H1 (cell line): Measurements from ENCODE around the gene AGBL4. TPM values are rescaled to one million over a fixed set of nuclear protein-coding genes. Genes with fewer than 3 reads are reported as not detected.

Source experiments
- CTCF ChIA-PET: fragments of 300-600 bp; sonication (Branson Sonifier 250); formaldehyde crosslinking; loops from one replicate; lab custom pipeline; 2021; ENCODE audit not compliant: partially characterized antibody; lab: Charles Lee
- POLR2A ChIA-PET: fragments of 300-600 bp; sonication (Branson Sonifier 250); formaldehyde crosslinking; loops from one replicate; lab custom pipeline; 2021; ENCODE audit warnings: inconsistent platforms; ENCODE audit not compliant: partially characterized antibody; lab: Charles Lee
- DNase-seq, 2 experiments: peaks; one replicate each; pipeline versions ENCODE4 v3.0.0 to v3.0.0-alpha.2; 2010 to 2022; ENCODE audit warnings: low spot score in 2 of 2, low read depth in 1 of 2, mixed read lengths in 1 of 2
- FAIRE-seq: peaks from 2 replicates; lab custom pipeline; 2011; peaks lifted over from hg19 to GRCh38; lab: Jason Lieb, UNC
- H2AFZ ChIP-seq: 2 replicates; pipeline ENCODE4 v1.8.1; 2012; ENCODE audit warnings: low read length, inconsistent platforms
- H2AK5ac ChIP-seq: 2 replicates; pipeline ENCODE4 v1.6.1; 2013; ENCODE audit warnings: low read depth, low read length
- H2BK120ac ChIP-seq: replicated peaks from 2 replicates; pipeline ENCODE3; 2013; ENCODE audit warnings: low read depth, low read length, inconsistent platforms
- H2BK12ac ChIP-seq: 2 replicates; pipeline ENCODE4 v1.6.1; 2013; ENCODE audit warnings: low read depth, low read length
- H2BK15ac ChIP-seq: 2 replicates; pipeline ENCODE4 v1.6.1; 2013; ENCODE audit warnings: low read length
- H2BK20ac ChIP-seq: 2 replicates; pipeline ENCODE4 v1.6.1; 2013; ENCODE audit warnings: low read length
- H2BK5ac ChIP-seq: 2 replicates; pipeline ENCODE4 v1.6.1; 2013; ENCODE audit warnings: low read depth, low read length
- H3K14ac ChIP-seq: 2 replicates; pipeline ENCODE4 v1.6.1; 2013; ENCODE audit warnings: inconsistent platforms; ENCODE audit not compliant: insufficient read length
- H3K18ac ChIP-seq: 2 replicates; pipeline ENCODE4 v1.6.1; 2013; ENCODE audit warnings: low read length; ENCODE audit errors: extremely low read depth
- H3K23ac ChIP-seq: 2 replicates; pipeline ENCODE4 v1.6.1; 2013; ENCODE audit warnings: inconsistent platforms; ENCODE audit not compliant: insufficient read length
- H3K23me2 ChIP-seq: 2 replicates; pipeline ENCODE4 v1.6.1; 2013; ENCODE audit warnings: low read depth, low read length
- H3K27ac ChIP-seq: 2 replicates; pipeline ENCODE4 v1.6.1; 2011; ENCODE audit warnings: low read depth, low read length, inconsistent platforms
- H3K27me3 ChIP-seq, 4 experiments: replicated peaks in 1 of 4; 1 replicate in 1 of 4; 2 replicates in 3 of 4; pipeline versions ENCODE4 v1.6.1 to v1.8.1; 2011 to 2013; ENCODE audit warnings: low read length in 3 of 4, mild to moderate bottlenecking in 3 of 4, inconsistent platforms in 2 of 4, mixed read lengths in 2 of 4, moderate library complexity in 1 of 4; ENCODE audit not compliant: control insufficient read depth in 3 of 4, insufficient read depth in 3 of 4; ENCODE audit errors: extremely low read depth in 1 of 4
- H3K36me3 ChIP-seq, 4 experiments: 2 replicates each; pipeline versions ENCODE4 v1.6.1 to v1.8.1; 2011 to 2013; ENCODE audit warnings: mild to moderate bottlenecking in 4 of 4, low read length in 3 of 4, moderate library complexity in 2 of 4, control low read depth in 1 of 4, inconsistent platforms in 1 of 4; ENCODE audit not compliant: insufficient read depth in 4 of 4, control insufficient read depth in 2 of 4
- H3K4ac ChIP-seq: replicated peaks from 2 replicates; pipeline ENCODE3; 2013; ENCODE audit warnings: low read length, low read depth, mixed read lengths, inconsistent platforms; ENCODE audit not compliant: insufficient read length
- H3K4me1 ChIP-seq, 4 experiments: replicated peaks in 1 of 4; 1 replicate in 1 of 4; 2 replicates in 3 of 4; pipeline versions ENCODE4 v1.6.1 to v1.8.1; 2011 to 2013; ENCODE audit warnings: low read length in 3 of 4, inconsistent platforms in 2 of 4, mixed read lengths in 1 of 4; ENCODE audit not compliant: insufficient read depth in 4 of 4, control insufficient read depth in 3 of 4
- H3K4me2 ChIP-seq, 2 experiments: 2 replicates each; pipeline versions ENCODE4 v1.6.1 to v1.8.1; 2011 to 2013; ENCODE audit warnings: low read depth in 2 of 2, low read length in 2 of 2, control low read depth in 1 of 2, inconsistent platforms in 1 of 2, mild to moderate bottlenecking in 1 of 2; ENCODE audit not compliant: insufficient read depth in 1 of 2
- H3K4me3 ChIP-seq, 4 experiments: fragments of 200-600, 300-600 bp in 1 of 4; sonication (generic), shearing (Covaris generic), sonication (Bioruptor Twin) in 1 of 4; 2 replicates each; pipeline versions ENCODE4 v1.5.1 to v1.8.1; 2011 to 2016; ENCODE audit warnings: low read length in 4 of 4, low read depth in 3 of 4, control low read depth in 2 of 4, inconsistent platforms in 2 of 4, mild to moderate bottlenecking in 2 of 4, mixed read lengths in 1 of 4, moderate library complexity in 1 of 4; ENCODE audit not compliant: insufficient read depth in 2 of 4; ENCODE audit errors: extremely low read depth in 1 of 4
- H3K56ac ChIP-seq: replicated peaks from 2 replicates; pipeline ENCODE3; 2013; ENCODE audit warnings: low read depth, mild to moderate bottlenecking, mixed read lengths, low read length, inconsistent platforms; ENCODE audit not compliant: insufficient read length
- H3K79me1 ChIP-seq: 2 replicates; pipeline ENCODE4 v1.6.1; 2013; ENCODE audit warnings: low read depth, low read length, control low read depth
- H3K79me2 ChIP-seq, 2 experiments: 2 replicates each; pipeline versions ENCODE4 v1.6.1 to v1.8.1; 2012 to 2013; ENCODE audit warnings: low read length in 2 of 2, mild to moderate bottlenecking in 2 of 2, inconsistent platforms in 1 of 2; ENCODE audit not compliant: insufficient read depth in 2 of 2, control insufficient read depth in 1 of 2
- H3K9ac ChIP-seq, 4 experiments: replicated peaks in 1 of 4; 1 replicate in 1 of 4; 2 replicates in 3 of 4; pipeline versions ENCODE4 v1.6.1 to v1.8.1; 2011 to 2013; ENCODE audit warnings: low read depth in 3 of 4, low read length in 3 of 4, control low read depth in 2 of 4, mild to moderate bottlenecking in 2 of 4, moderate library complexity in 2 of 4, inconsistent platforms in 1 of 4; ENCODE audit errors: extremely low read depth in 1 of 4
- H3K9me3 ChIP-seq, 2 experiments: 2 replicates each; pipeline versions ENCODE4 v1.6.1 to v1.8.1; 2012 to 2013; ENCODE audit warnings: mild to moderate bottlenecking in 2 of 2, moderate library complexity in 2 of 2, control low read depth in 1 of 2, inconsistent platforms in 1 of 2, low read depth in 1 of 2, low read length in 1 of 2, mixed read lengths in 1 of 2; ENCODE audit not compliant: insufficient read depth in 2 of 2
- H4K20me1 ChIP-seq, 2 experiments: replicated peaks in 1 of 2; 2 replicates each; pipeline versions ENCODE3 to v1.8.1; 2011 to 2013; ENCODE audit warnings: inconsistent platforms in 2 of 2, low read length in 2 of 2, mild to moderate bottlenecking in 1 of 2; ENCODE audit not compliant: insufficient read depth in 2 of 2, control insufficient read depth in 1 of 2
- H4K5ac ChIP-seq: 2 replicates; pipeline ENCODE4 v1.6.1; 2013; ENCODE audit warnings: low read length, low read depth, mixed read lengths, inconsistent platforms; ENCODE audit not compliant: insufficient read length
- H4K8ac ChIP-seq: 2 replicates; pipeline ENCODE4 v1.8.0; 2013; ENCODE audit warnings: mild to moderate bottlenecking, moderate library complexity, low read length, inconsistent platforms; ENCODE audit not compliant: insufficient read depth; ENCODE audit errors: extremely low read depth
- H4K91ac ChIP-seq: replicated peaks from 2 replicates; pipeline ENCODE3; 2013; ENCODE audit warnings: low read length, mixed read lengths, inconsistent platforms; ENCODE audit not compliant: insufficient read length
- CEBPB ChIP-seq: IDR thresholded peaks from 2 replicates; pipeline ENCODE4 v1.6.1; 2012; ENCODE audit warnings: low read depth, low read length
- CHD2 ChIP-seq: IDR thresholded peaks from 2 replicates; pipeline ENCODE4 v1.6.1; 2012; ENCODE audit warnings: low read length, improper control_type of control experiment
- EP300 ChIP-seq, 2 experiments: IDR thresholded peaks; 1 replicate in 1 of 2; 2 replicates in 1 of 2; pipeline ENCODE4 v1.6.1; 2011 to 2012; ENCODE audit warnings: low read depth in 2 of 2, low read length in 2 of 2, mild to moderate bottlenecking in 2 of 2, borderline replicate concordance in 1 of 2, inconsistent platforms in 1 of 2, moderate library complexity in 1 of 2
- NRF1 ChIP-seq: IDR thresholded peaks from 2 replicates; pipeline ENCODE4 v1.6.1; 2011; ENCODE audit warnings: mild to moderate bottlenecking, low read depth, low read length, improper control_type of control experiment
- POU5F1 ChIP-seq: IDR thresholded peaks from 2 replicates; pipeline ENCODE4 v1.6.1; 2011; ENCODE audit warnings: low read depth, mild to moderate bottlenecking, low read length, moderate library complexity
- RNF2 ChIP-seq: fragments of 200-900, 300-1000 bp; sonication (generic); IDR thresholded peaks from 2 replicates; pipeline ENCODE4 v1.7.1; 2016; ENCODE audit warnings: borderline replicate concordance, low read depth, mild to moderate bottlenecking, antibody characterized with exemption, low read length; ENCODE audit not compliant: poor library complexity, severe bottlenecking; ENCODE audit errors: missing control alignments
- RXRA ChIP-seq: IDR thresholded peaks from 2 replicates; pipeline ENCODE4 v1.6.1; 2011; ENCODE audit warnings: low read depth, mild to moderate bottlenecking, low read length, moderate library complexity; ENCODE audit not compliant: insufficient read depth
- SAP30 ChIP-seq: fragments of 300-600 bp; sonication (generic); IDR thresholded peaks from 2 replicates; pipeline ENCODE4 v1.7.1; 2012; ENCODE audit warnings: low read length, moderate library complexity, mild to moderate bottlenecking, inconsistent platforms; ENCODE audit not compliant: insufficient read depth, insufficient replicate concordance
- SIRT6 ChIP-seq: IDR thresholded peaks from one replicate; pipeline ENCODE4 v1.7.1; 2012; ENCODE audit warnings: low read length, inconsistent platforms
- SRF ChIP-seq: IDR thresholded peaks from 2 replicates; pipeline ENCODE4 v1.6.1; 2011; ENCODE audit warnings: mild to moderate bottlenecking, low read depth, low read length, moderate library complexity
- TAF1 ChIP-seq: IDR thresholded peaks from 2 replicates; pipeline ENCODE4 v1.6.1; 2011; ENCODE audit warnings: mild to moderate bottlenecking, low read depth, low read length
- TAF7 ChIP-seq: optimal IDR thresholded peaks from 2 replicates; pipeline ENCODE3; 2011; ENCODE audit warnings: low read depth, mild to moderate bottlenecking, inconsistent platforms, low read length, moderate library complexity, borderline replicate concordance
- whole genome bisulfite sequencing, 2 experiments: shearing (Covaris generic) in 1 of 2; methylation state at CpG; one replicate each; pipeline versions ENCODE4 v1.1.6 to v1.1.7; 2013 to 2015; ENCODE audit warnings: low lambda C conversion rate in 2 of 2, mixed read lengths in 2 of 2, inconsistent platforms in 1 of 2, low coverage in 1 of 2, missing lambda C conversion rate in 1 of 2; ENCODE audit not compliant: insufficient replicate concordance in 2 of 2, insufficient coverage in 1 of 2, insufficient read length in 1 of 2; ENCODE audit errors: extremely low coverage in 1 of 2, missing lambda C conversion rate in 1 of 2; 5-methylcytosine and 5-hydroxymethylcytosine counted together
- polyA plus RNA-seq, 7 experiments: library from polyadenylated mRNA; depleted of rRNA in 3 of 7; stranded (reverse) in 5 of 7; unstranded in 2 of 7; fragments of >200 nt in 5 of 7; fragments of 200-250 nt in 2 of 7; gene quantifications; 1 replicate in 5 of 7; 2 replicates in 1 of 7; 4 replicates in 1 of 7; pipeline versions ENCODE4 v1.2.1 to v1.2.3, GENCODE V29; 2011 to 2013; ENCODE audit warnings: missing spikeins in 2 of 7, mixed read lengths in 2 of 7
- total RNA-seq: library from RNA; stranded (reverse); fragmentation: NEBNext Ultra II Directional; extraction: Animal tissue kit (Norgen Biotek cat#: 25700); gene quantifications from 2 replicates; pipeline ENCODE4 v1.2.1, GENCODE V29; 2021
- TF ChIP-seq, protein P1 (sequence below): IDR thresholded peaks from 2 replicates; pipeline ENCODE4 v1.6.1; 2012; ENCODE audit warnings: low read length, inconsistent platforms

The AGBL4 gene
- total and polyA plus RNA-seq, 2 of the 8 experiments (the other 6 are each of a cell fraction or from before 2014, with no cell fraction given) = 0.41 to 0.45 TPM

DNA sequence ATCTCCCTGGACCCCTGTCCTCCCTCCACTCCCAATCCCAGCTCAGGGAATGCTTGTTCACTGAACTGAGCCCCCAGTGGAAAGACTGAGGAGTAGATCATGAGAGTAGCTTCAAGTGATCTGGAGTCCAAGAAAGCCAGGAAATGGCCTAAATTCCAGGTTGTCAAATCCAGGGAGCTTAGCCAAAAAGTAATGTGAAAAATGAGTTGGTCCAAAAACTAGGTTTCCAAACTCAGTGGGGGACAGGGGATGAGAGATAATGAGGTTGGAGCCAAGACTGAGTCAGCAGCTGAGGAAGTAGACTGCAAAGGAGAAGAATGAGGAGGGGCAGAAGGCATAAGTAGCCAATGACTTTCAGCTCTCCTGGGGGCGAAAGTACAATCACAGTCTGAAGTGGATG lies 963.0 kb downstream of the AGBL4 start:
- Histone ChIP-seq H2AK5ac (no peak overlapping the region), H3K27me3 (no peaks in the 10 kb centered on the region), H3K4me2 (no peak overlapping the region), H2BK12ac (no peak overlapping the region), H4K8ac (no peak overlapping the region), H3K9ac (no peak overlapping the region), H3K18ac (no peak overlapping the region), H2BK120ac (no peak overlapping the region), H3K4me3 (no peak overlapping the region), H3K14ac (no peak overlapping the region), H3K23ac (no peak overlapping the region), H3K56ac (no peak overlapping the region), H3K9me3 (peaks cover 81 to 85% of the 10 kb centered on the region in 2 experiments), H2BK5ac (no peak overlapping the region), H3K79me2 (no peaks in the 10 kb centered on the region), H2BK15ac (no peak overlapping the region), H3K79me1 (no peaks in the 10 kb centered on the region), H3K27ac (no peak overlapping the region), H4K91ac (no peak overlapping the region), H2AFZ (no peak overlapping the region), H2BK20ac (no peak overlapping the region), H3K4me1 (no peaks in the 10 kb centered on the region), H4K20me1 (no peaks in the 10 kb centered on the region), H3K36me3 (no peaks in the 10 kb centered on the region), H3K23me2 (no peaks in the 10 kb centered on the region), H4K5ac (no peak overlapping the region), H3K4ac (no peak overlapping the region)
- ChIA-PET CTCF (no interaction called here), POLR2A (no interaction called here)
- WGBS, 2 experiments = 83% methylated on average over 1 of the region's 1 CpG; no CpG with 5 or more reads in 1 of the 2 experiments
- DNase-seq (no peak), FAIRE-seq (no peak)
- TF ChIP-seq TAF1 (no peak), TAF7 (no peak), RNF2 (no peak), RXRA (no peak), CEBPB (no peak), SIRT6 (no peak), NRF1 (no peak), EP300 (IDR thresholded peaks at IDR 0.05; ENCODE audit: borderline replicate concordance in 1 of 2, low read depth in 2 of 2, low read length in 2 of 2) (no peak), SAP30 (no peak), CHD2 (no peak), SRF (no peak), POU5F1 (no peak)
- TF ChIP-seq, protein P1, sequence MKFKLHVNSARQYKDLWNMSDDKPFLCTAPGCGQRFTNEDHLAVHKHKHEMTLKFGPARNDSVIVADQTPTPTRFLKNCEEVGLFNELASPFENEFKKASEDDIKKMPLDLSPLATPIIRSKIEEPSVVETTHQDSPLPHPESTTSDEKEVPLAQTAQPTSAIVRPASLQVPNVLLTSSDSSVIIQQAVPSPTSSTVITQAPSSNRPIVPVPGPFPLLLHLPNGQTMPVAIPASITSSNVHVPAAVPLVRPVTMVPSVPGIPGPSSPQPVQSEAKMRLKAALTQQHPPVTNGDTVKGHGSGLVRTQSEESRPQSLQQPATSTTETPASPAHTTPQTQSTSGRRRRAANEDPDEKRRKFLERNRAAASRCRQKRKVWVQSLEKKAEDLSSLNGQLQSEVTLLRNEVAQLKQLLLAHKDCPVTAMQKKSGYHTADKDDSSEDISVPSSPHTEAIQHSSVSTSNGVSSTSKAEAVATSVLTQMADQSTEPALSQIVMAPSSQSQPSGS = no peak
